Measurements from ENCODE around the gene DSTN. TPM values are rescaled to one million over a fixed set of nuclear protein-coding genes. Genes with fewer than 3 reads are reported as not detected.
A peak's percentile ranks its signal among the peaks of the same experiment; 100 is the strongest.

Gene DSTN
- total and polyA plus RNA-seq, 9 donors, result 162 to 1,033 (median 324) TPM

DNA sequence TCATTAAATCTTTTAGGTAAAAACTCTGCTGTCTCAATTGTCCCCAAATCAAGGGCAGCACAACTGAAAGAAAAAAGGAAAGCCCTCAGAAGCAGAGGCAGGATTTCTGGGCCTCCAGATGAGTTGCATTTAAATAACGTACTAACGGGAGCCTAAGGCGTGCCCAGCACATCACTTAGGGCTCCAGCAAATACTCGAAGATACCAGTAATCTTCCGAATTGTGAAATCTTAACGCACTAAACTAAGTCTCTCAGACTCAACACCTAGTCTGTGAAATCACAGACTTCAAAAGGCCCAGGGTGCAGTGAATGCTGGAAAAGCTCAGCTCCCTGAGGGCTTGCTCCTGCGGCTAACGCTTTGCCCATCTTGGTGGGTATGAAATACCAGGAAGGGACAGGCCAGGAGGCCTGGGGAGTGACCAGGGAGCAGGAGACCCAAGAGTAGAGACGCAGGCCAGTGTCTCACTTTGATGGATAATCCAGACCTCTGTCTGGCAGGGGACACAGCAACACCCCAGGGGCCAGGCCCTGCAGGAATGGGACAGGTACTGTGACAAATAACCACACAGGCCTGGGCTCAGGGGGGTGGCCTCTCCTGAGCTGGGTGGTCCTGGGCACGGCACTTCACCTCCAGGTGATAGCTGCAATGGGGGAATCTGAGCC is 75.8 kb downstream of the DSTN start:
- Histone ChIP-seq H3K27me3 (no peaks in the 10 kb centered on the region), H3K36me3 (no peaks in the 10 kb centered on the region), H3K4me3 (no peak overlapping the region), H3K27ac (peak overlapping the region in 1 of 2 donors; percentile 63), H3K9me3 (no peaks in the 10 kb centered on the region), H3K4me1 (ENCODE audit: insufficient read depth) (peaks cover 44% of the 10 kb centered on the region)
- intact Hi-C loops (cut with DNase I), result no loop called here
- DNase-seq, result peak in 2 of 5 donors; percentile 20 to 38
- TF ChIP-seq POLR2A (IDR thresholded peaks at IDR 0.05) (no peak), EP300 (IDR thresholded peaks at IDR 0.05) (no peak)
- TF ChIP-seq, protein P1, sequence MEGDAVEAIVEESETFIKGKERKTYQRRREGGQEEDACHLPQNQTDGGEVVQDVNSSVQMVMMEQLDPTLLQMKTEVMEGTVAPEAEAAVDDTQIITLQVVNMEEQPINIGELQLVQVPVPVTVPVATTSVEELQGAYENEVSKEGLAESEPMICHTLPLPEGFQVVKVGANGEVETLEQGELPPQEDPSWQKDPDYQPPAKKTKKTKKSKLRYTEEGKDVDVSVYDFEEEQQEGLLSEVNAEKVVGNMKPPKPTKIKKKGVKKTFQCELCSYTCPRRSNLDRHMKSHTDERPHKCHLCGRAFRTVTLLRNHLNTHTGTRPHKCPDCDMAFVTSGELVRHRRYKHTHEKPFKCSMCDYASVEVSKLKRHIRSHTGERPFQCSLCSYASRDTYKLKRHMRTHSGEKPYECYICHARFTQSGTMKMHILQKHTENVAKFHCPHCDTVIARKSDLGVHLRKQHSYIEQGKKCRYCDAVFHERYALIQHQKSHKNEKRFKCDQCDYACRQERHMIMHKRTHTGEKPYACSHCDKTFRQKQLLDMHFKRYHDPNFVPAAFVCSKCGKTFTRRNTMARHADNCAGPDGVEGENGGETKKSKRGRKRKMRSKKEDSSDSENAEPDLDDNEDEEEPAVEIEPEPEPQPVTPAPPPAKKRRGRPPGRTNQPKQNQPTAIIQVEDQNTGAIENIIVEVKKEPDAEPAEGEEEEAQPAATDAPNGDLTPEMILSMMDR (IDR thresholded peaks at IDR 0.05), result no peak
- WGBS, 3 donors, result 80 to 88% (median 86%) methylated on average over 10 of the region's 10 CpGs

DNA sequence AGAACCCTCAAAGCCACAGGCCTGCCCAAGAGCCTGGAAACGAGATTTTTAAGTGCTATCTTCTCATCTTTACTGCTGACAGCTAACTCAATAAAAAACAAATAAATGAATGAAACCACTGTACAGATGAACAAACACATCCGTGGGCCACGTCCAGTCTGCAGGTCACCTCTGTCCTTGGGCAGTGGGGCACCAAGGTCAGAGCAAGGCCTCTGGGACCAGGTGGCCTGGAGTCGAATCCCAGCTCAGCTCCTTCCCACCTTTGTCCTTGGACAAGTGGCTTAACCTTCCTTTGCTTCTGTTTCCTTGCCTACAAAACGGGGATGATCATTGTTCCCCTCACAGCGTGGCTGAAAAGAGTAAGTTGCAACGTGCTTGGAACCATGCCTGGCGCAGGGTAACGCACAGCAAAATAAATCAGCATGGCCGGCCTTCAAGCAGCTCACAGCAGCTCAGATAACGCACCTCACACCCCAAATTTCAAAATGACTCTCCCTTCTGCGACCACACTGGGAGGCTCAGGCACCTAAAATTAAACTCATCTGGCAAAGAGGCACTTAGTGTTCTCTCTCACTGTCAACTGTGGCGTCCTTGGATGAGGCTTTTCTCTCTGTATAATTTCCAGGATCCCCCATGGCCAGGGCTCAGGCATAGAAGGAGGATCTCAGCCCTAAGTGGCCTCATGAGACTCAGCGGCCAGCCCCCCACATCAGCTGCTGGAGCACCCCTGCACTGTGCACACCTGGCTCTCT is 76.5 kb downstream of the DSTN start:
- Histone ChIP-seq H3K27me3 (no peaks in the 10 kb centered on the region), H3K36me3 (no peaks in the 10 kb centered on the region), H3K9me3 (no peaks in the 10 kb centered on the region), H3K4me3 (no peak overlapping the region), H3K4me1 (ENCODE audit: insufficient read depth) (peaks cover 44% of the 10 kb centered on the region), H3K27ac (peak overlapping the region in 1 of 2 donors; percentile 63)
- TF ChIP-seq POLR2A (IDR thresholded peaks at IDR 0.05), result no peak
- no peak for TF ChIP-seq EP300 (IDR thresholded peaks at IDR 0.05)
- TF ChIP-seq, protein P1 (IDR thresholded peaks at IDR 0.05), result no peak
- intact Hi-C loops (cut with DNase I), result no loop called here
- peak; percentile 67 to 80 (median 71) for DNase-seq
- 27 to 33% (median 33%) methylated on average over 14 of the region's 14 CpGs for WGBS, 3 donors

DNA sequence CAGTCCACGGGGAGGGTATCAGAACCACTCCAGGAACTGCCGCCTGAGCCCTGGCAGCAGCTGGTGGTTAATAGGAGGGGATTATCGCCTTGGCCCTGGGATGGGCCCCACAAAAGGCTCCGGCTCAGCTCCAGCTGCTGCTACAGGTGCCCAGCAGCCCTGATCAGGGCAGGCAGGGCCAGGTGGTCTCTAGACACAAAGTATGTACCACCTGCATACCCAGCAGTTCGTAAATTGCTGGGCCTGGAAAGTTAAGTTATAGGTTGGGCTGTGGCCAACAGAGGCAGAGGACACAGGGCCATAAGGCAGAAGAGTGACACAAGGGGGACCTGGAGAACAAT is 77.1 kb downstream of the DSTN start:
- TF ChIP-seq, protein P1 (IDR thresholded peaks at IDR 0.05), result no peak
- TF ChIP-seq POLR2A (IDR thresholded peaks at IDR 0.05) (no peak), EP300 (IDR thresholded peaks at IDR 0.05) (no peak)
- peaks cover 47% of the 10 kb centered on the region for H3K4me1 ChIP-seq (ENCODE audit: insufficient read depth)
- no peaks in the 10 kb centered on the region for H3K9me3 ChIP-seq
- H3K27ac ChIP-seq, result peak overlapping the region in 1 of 2 donors; percentile 63
- DNase-seq, result peak in 2 of 5 donors; percentile 31 to 54
- H3K4me3 ChIP-seq, result no peak overlapping the region
- WGBS, 3 donors, result 48 to 52% (median 50%) methylated on average over 5 of the region's 5 CpGs
- intact Hi-C loops (cut with DNase I), result no loop called here
- no peaks in the 10 kb centered on the region for H3K27me3 ChIP-seq
- no peaks in the 10 kb centered on the region for H3K36me3 ChIP-seq

DNA sequence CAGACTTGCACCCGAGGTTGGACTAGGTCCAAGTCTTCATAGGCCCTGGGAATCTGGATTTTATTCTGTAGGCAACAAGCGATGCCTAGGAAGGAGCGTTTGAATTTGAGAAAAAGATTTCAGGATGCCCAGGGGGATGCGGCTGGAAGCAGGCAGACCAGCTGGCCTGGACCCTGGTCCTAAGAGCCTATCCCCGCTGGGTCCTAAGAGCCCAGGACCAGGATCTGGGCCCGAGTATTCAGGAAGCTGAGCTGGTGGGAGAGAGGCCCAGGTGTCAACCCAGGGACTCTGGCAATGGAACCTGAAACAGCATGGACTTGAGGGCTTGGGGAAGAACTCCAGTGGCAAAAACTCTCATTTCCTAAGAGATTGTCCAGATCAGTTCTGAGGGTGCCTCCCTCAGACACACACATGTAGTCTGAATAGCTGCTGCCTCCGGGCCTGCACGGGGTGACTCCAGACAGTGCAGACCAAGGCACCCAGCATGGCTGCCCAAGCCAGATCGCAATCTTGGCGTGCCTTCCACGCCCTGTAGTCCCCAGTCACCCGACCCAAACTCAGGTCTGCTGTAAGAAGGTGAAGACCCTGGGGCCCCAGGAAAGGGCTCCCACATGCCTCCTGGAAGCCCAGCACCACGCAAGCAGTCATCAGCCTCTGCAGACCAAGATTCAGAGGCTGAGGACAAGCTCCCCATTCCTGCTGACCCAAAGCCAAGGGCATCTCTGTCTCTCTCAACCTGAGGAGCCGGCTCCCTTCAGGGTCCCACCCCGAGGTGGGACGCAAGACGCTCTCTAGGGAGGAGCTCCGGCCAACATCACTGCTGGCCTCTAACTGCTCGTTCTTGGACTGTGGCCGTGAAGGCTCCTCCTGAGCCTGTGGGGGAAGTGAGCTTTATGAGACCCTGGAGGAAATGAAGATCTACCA is 77.8 kb downstream of the DSTN start:
- Histone ChIP-seq H3K27me3 (no peaks in the 10 kb centered on the region), H3K4me1 (ENCODE audit: insufficient read depth) (peaks cover 48% of the 10 kb centered on the region), H3K4me3 (no peak overlapping the region), H3K27ac (no peak overlapping the region), H3K36me3 (no peaks in the 10 kb centered on the region), H3K9me3 (no peaks in the 10 kb centered on the region)
- peak in 2 of 5 donors; percentile 22 to 39 for DNase-seq
- intact Hi-C loops (cut with DNase I), result no loop called here
- TF ChIP-seq POLR2A (IDR thresholded peaks at IDR 0.05) (no peak), EP300 (IDR thresholded peaks at IDR 0.05) (no peak)
- TF ChIP-seq, protein P1 (IDR thresholded peaks at IDR 0.05), result no peak
- WGBS, 3 donors, result 73 to 77% (median 74%) methylated on average over 19 to 20 of the region's 20 CpGs
